Colonic mucosa (tissue), 4 donors: ENCODE results near the gene ANK2. TPM values are rescaled to one million over a fixed set of nuclear protein-coding genes. Genes with fewer than 3 reads are reported as not detected.

Source experiments
- DNase-seq: peaks from one replicate; pipeline ENCODE4 v3.0.0-alpha.2; 2020
- H3K27ac ChIP-seq: fragments of 200-600 bp; one replicate; pipeline ENCODE4 v1.8.0; 2021
- H3K27me3 ChIP-seq: fragments of 200-600 bp; one replicate; pipeline ENCODE4 v1.8.0; 2021
- H3K36me3 ChIP-seq: fragments of 200-600 bp; one replicate; pipeline ENCODE4 v1.8.0; 2021
- H3K4me1 ChIP-seq: fragments of 200-600 bp; one replicate; pipeline ENCODE4 v1.8.0; 2021; ENCODE audit warnings: mild to moderate bottlenecking
- H3K4me3 ChIP-seq: fragments of 200-600 bp; one replicate; pipeline ENCODE4 v1.8.0; 2021
- H3K9ac ChIP-seq, 2 donors: one replicate each; pipeline ENCODE4 v1.7.0; 2013; ENCODE audit warnings: control low read depth in 2 of 2, low read depth in 2 of 2, low read length in 2 of 2
- H3K9me3 ChIP-seq: fragments of 200-600 bp; one replicate; pipeline ENCODE4 v1.8.0; 2021
- intact Hi-C: fragments of 100-400 bp; cut with DNase I; formaldehyde crosslinking; loops from one replicate; pipeline ENCODE4 v1.14.1; 2022
- total RNA-seq, 2 donors: library from RNA; stranded (reverse); fragmentation: NEBNext Ultra II Directional in 1 of 2; extraction: Animal tissue kit (Norgen Biotek cat#: 25700) in 1 of 2; gene quantifications; one replicate each; pipeline ENCODE4 v1.2.1, GENCODE V29; 2021
- TF ChIP-seq, protein P1 (sequence below): fragments of 200-600 bp; IDR thresholded peaks from one replicate; pipeline ENCODE4 v1.8.0; 2022; ENCODE audit warnings: antibody characterized with exemption, mild to moderate bottlenecking
- donor health status: healthy.
- donor health status: DM: no; HTN: no; CAD: no.
- donor health status: DM: no; HTN: no; CAD: no.

Gene ANK2
- total RNA-seq, 2 donors from 2014 or later: 4.6 to 20.7 TPM

GRCh38 chr4:113405874-113406722 lies 356.6 kb downstream of the ANK2 start:
- no peak for DNase-seq
- Histone ChIP-seq H3K36me3 (no peaks in the 10 kb centered on the region), H3K9me3 (no peaks in the 10 kb centered on the region), H3K4me1 (no peaks in the 10 kb centered on the region), H3K27ac (no peak overlapping the region), H3K4me3 (no peak overlapping the region), H3K9ac (no peak overlapping the region), H3K27me3 (no peaks in the 10 kb centered on the region)
- intact Hi-C loops: loop anchor here (10.0 kb wide), 1 partner anchor 129 kb away; no protein-coding TSS in a partner anchor
- TF ChIP-seq, protein P1, sequence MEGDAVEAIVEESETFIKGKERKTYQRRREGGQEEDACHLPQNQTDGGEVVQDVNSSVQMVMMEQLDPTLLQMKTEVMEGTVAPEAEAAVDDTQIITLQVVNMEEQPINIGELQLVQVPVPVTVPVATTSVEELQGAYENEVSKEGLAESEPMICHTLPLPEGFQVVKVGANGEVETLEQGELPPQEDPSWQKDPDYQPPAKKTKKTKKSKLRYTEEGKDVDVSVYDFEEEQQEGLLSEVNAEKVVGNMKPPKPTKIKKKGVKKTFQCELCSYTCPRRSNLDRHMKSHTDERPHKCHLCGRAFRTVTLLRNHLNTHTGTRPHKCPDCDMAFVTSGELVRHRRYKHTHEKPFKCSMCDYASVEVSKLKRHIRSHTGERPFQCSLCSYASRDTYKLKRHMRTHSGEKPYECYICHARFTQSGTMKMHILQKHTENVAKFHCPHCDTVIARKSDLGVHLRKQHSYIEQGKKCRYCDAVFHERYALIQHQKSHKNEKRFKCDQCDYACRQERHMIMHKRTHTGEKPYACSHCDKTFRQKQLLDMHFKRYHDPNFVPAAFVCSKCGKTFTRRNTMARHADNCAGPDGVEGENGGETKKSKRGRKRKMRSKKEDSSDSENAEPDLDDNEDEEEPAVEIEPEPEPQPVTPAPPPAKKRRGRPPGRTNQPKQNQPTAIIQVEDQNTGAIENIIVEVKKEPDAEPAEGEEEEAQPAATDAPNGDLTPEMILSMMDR: no peak

DNA sequence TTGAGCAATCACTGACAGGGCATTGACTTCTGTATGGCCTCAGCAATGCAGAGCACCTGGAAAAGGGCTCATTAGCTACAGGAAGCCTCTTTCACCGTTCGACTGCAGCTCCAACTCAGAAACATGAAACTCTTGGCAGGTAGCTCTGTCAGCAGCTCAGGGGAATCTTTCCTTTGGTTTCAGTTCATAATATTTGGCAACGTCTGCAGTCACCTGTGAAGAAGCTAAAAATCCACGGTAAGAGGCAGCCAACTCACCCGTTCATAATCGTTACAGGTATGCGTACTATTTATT lies 357.2 kb downstream of the ANK2 start:
- intact Hi-C loops: loop anchor here (10.0 kb wide), 1 partner anchor 128 kb away; no protein-coding TSS in a partner anchor
- H3K9ac ChIP-seq: no peak overlapping the region
- no peak for DNase-seq

DNA sequence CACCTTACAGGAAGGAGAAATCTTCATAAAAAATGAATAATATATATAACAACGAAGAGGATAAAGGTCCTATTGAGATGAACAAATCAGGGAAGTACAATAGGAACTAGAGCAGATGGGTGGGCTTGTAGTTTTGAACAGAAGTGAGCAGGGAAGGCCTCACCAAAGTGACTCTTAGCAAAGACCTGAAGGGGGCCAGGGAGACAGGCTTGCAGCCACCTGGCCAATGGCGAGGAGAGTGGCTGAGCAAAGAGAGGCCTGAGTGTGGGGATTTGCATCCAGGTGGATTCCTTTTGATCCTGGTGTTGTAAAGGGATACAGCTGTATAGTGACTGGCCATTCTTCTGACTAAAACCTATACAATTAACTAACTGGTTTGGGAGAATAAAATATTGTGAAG lies 358.0 kb downstream of the ANK2 start:
- TF ChIP-seq, protein P1: no peak
- H3K36me3 ChIP-seq: no peaks in the 10 kb centered on the region
- intact Hi-C loops: loop anchor here (10.0 kb wide), 1 partner anchor 127 kb away; no protein-coding TSS in a partner anchor
- H3K27ac ChIP-seq: no peak overlapping the region
- no peaks in the 10 kb centered on the region for H3K9me3 ChIP-seq
- DNase-seq: no peak
- H3K9ac ChIP-seq: no peak overlapping the region
- no peaks in the 10 kb centered on the region for H3K4me1 ChIP-seq
- no peaks in the 10 kb centered on the region for H3K27me3 ChIP-seq
- no peak overlapping the region for H3K4me3 ChIP-seq

More for the DNA sequence above, 357.2 kb downstream of the ANK2 start:
- Histone ChIP-seq H3K4me3 (no peak overlapping the region), H3K27me3 (no peaks in the 10 kb centered on the region), H3K27ac (no peak overlapping the region), H3K9me3 (no peaks in the 10 kb centered on the region), H3K36me3 (no peaks in the 10 kb centered on the region), H3K4me1 (no peaks in the 10 kb centered on the region)
- TF ChIP-seq, protein P1: no peak

GRCh38 chr4:113409181-113409580 lies 359.7 kb downstream of the ANK2 start:
- Histone ChIP-seq H3K9me3 (no peaks in the 10 kb centered on the region), H3K4me3 (no peak overlapping the region), H3K27ac (no peak overlapping the region), H3K4me1 (no peaks in the 10 kb centered on the region), H3K36me3 (no peaks in the 10 kb centered on the region), H3K9ac (no peak overlapping the region), H3K27me3 (no peaks in the 10 kb centered on the region)
- intact Hi-C loops: loop anchor here (10.0 kb wide), 1 partner anchor 126 kb away; no protein-coding TSS in a partner anchor
- TF ChIP-seq, protein P1: no peak
- DNase-seq: no peak

DNA sequence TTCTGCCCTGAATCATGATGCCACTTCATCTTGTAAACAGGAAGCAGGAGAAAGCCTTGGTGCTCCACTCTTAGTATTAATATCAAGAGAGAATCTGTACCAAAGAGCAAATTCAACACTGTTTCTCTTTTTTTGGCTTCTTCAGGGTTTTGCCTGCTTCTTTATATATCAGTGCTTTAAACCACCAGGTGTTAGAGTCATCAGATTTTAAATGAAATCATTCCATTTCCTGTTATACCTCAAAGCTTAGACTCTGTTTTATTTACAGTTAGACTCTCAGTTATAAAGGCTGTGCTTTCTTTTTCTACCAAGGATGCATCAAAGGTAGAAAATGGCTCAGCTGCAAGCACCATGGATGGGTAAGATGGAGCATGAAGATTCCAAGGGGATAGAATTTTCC lies 361.2 kb downstream of the ANK2 start:
- H3K4me1 ChIP-seq: no peaks in the 10 kb centered on the region
- intact Hi-C loops: no loop called here
- no peak overlapping the region for H3K4me3 ChIP-seq
- no peaks in the 10 kb centered on the region for H3K36me3 ChIP-seq
- no peaks in the 10 kb centered on the region for H3K27me3 ChIP-seq
- no peaks in the 10 kb centered on the region for H3K9me3 ChIP-seq
- no peak overlapping the region for H3K27ac ChIP-seq
- no peak for DNase-seq
- TF ChIP-seq, protein P1: no peak
- H3K9ac ChIP-seq: no peak overlapping the region
